ENCODE data around the gene CSNK2A2. TPM values are rescaled to one million over a fixed set of nuclear protein-coding genes. Genes with fewer than 3 reads are reported as not detected.

Gene CSNK2A2
- total and polyA plus RNA-seq, 2 donors, result 13.9 to 30.5 TPM

GRCh38 chr16:58114827-58115825, 82.8 kb downstream of the CSNK2A2 start:
- 97% methylated on average over 23 of the region's 23 CpGs for WGBS
- H3K27me3 ChIP-seq (ENCODE audit: control insufficient read depth in 2 of 2, insufficient read depth in 1 of 2, low read length in 1 of 2), result no peaks in the 10 kb centered on the region
- H3K4me1 ChIP-seq (ENCODE audit: control insufficient read depth in 2 of 2, insufficient read depth in 2 of 2, low read length in 2 of 2), result no peaks in the 10 kb centered on the region
- H3K36me3 ChIP-seq (ENCODE audit: control insufficient read depth in 2 of 2, insufficient read depth in 2 of 2, low read length in 1 of 2), result peaks cover 36 to 39% of the 10 kb centered on the region in 2 donors
- no peaks in the 10 kb centered on the region for H3K9me3 ChIP-seq (ENCODE audit: control insufficient read depth in 2 of 2, insufficient read depth in 1 of 2, low read length in 1 of 2)
- H3K27ac ChIP-seq (ENCODE audit: low read depth in 1 of 2, low read length in 1 of 2), result no peak overlapping the region
- no peak overlapping the region for H3K4me3 ChIP-seq (ENCODE audit: low read length in 2 of 2)
- DNase-seq (ENCODE audit: low read depth in 6 of 9, low spot score in 9 of 9), result no peak

- Histone ChIP-seq H3K27me3 (ENCODE audit: control insufficient read depth in 2 of 2, insufficient read depth in 1 of 2, low read length in 1 of 2) (no peaks in the 10 kb centered on the region), H3K4me1 (ENCODE audit: control insufficient read depth in 2 of 2, insufficient read depth in 2 of 2, low read length in 2 of 2) (no peaks in the 10 kb centered on the region), H3K9me3 (ENCODE audit: control insufficient read depth in 2 of 2, insufficient read depth in 1 of 2, low read length in 1 of 2) (no peaks in the 10 kb centered on the region), H3K36me3 (ENCODE audit: control insufficient read depth in 2 of 2, insufficient read depth in 2 of 2, low read length in 1 of 2) (peaks cover 29 to 34% of the 10 kb centered on the region in 2 donors), H3K4me3 (ENCODE audit: low read length in 2 of 2) (no peak overlapping the region), H3K27ac (ENCODE audit: low read depth in 1 of 2, low read length in 1 of 2) (no peak overlapping the region)
- 96% methylated on average over 3 of the region's 3 CpGs for WGBS
- DNase-seq (ENCODE audit: low read depth in 6 of 9, low spot score in 9 of 9), result no peak
Observed at GRCh38 chr16:58111302-58111627, 86.6 kb downstream of the CSNK2A2 start.

DNA sequence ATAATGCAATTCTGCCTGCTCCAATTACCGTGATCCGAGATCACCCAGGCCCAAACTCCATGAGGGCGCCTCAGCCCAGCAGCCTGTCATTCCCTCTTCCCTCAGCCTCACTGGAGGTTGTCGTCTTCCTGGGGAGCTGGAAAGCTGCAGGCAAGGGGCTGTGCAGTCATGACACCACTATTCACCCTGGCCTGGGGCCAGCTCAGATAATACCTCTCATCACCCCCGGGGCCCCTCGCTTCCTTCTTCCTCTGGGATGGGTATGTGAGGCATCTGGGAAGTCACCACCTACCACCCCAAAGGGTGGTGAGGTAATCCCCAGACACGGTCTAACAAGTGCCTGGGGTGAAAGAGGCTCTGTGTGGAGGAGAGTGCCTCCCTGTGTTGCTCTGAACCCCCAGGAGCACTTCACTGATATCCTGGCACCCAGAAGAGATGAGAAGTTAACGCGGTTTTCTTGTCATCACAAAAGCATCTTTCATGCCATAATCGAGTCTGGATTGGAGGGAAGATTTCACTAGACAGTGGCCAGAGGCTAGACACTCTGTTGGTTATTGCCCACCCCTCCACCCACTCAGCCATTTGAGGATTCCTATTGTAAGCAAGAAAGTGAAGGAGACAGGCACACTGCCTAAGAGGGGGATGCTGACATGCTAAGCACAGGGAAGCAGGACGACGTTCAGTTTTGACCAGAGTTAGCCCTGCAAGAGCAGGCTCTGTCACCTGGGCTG, 87.2 kb downstream of the CSNK2A2 start:
- Histone ChIP-seq H3K36me3 (ENCODE audit: control insufficient read depth in 2 of 2, insufficient read depth in 2 of 2, low read length in 1 of 2) (peaks cover 24 to 29% of the 10 kb centered on the region in 2 donors), H3K4me3 (ENCODE audit: low read length in 2 of 2) (no peak overlapping the region), H3K27ac (ENCODE audit: low read depth in 1 of 2, low read length in 1 of 2) (no peak overlapping the region), H3K9me3 (ENCODE audit: control insufficient read depth in 2 of 2, insufficient read depth in 1 of 2, low read length in 1 of 2) (no peaks in the 10 kb centered on the region), H3K4me1 (ENCODE audit: control insufficient read depth in 2 of 2, insufficient read depth in 2 of 2, low read length in 2 of 2) (no peaks in the 10 kb centered on the region), H3K27me3 (ENCODE audit: control insufficient read depth in 2 of 2, insufficient read depth in 1 of 2, low read length in 1 of 2) (no peaks in the 10 kb centered on the region)
- DNase-seq (ENCODE audit: low read depth in 6 of 9, low spot score in 9 of 9), result no peak
- 83% methylated on average over 12 of the region's 12 CpGs for whole genome bisulfite sequencing

GRCh38 chr16:58109881-58110280, 88.0 kb downstream of the CSNK2A2 start:
- no peak for DNase-seq (ENCODE audit: low read depth in 6 of 9, low spot score in 9 of 9)
- peaks cover 15 to 20% of the 10 kb centered on the region in 2 donors for H3K36me3 ChIP-seq (ENCODE audit: control insufficient read depth in 2 of 2, insufficient read depth in 2 of 2, low read length in 1 of 2)
- WGBS, result 97% methylated on average over 2 of the region's 2 CpGs
- no peak overlapping the region for H3K27ac ChIP-seq (ENCODE audit: low read depth in 1 of 2, low read length in 1 of 2)
- no peaks in the 10 kb centered on the region for H3K4me1 ChIP-seq (ENCODE audit: control insufficient read depth in 2 of 2, insufficient read depth in 2 of 2, low read length in 2 of 2)
- no peak overlapping the region for H3K4me3 ChIP-seq (ENCODE audit: low read length in 2 of 2)
- no peaks in the 10 kb centered on the region for H3K9me3 ChIP-seq (ENCODE audit: control insufficient read depth in 2 of 2, insufficient read depth in 1 of 2, low read length in 1 of 2)
- no peaks in the 10 kb centered on the region for H3K27me3 ChIP-seq (ENCODE audit: control insufficient read depth in 2 of 2, insufficient read depth in 1 of 2, low read length in 1 of 2)

DNA sequence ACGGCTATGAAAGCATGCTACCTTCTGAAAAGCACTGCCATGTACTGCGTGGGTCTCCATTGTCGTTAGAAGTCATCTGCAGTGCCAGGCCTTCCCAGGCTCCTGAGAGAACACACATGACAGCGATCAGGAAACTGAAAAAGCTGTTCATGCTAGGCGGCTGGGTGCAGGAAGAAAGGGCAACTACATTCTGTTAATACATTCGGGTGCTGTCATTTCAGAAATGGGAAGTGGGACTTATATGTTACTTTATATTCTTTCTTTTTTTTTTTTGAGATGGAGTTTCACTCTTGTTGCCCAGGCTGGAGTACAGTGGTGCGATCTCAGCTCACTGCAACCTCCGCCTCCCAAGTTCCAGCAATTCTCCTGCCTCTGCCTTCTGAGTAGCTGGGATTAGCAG, 88.6 kb downstream of the CSNK2A2 start:
- Histone ChIP-seq H3K27ac (ENCODE audit: low read depth in 1 of 2, low read length in 1 of 2) (no peak overlapping the region), H3K36me3 (ENCODE audit: control insufficient read depth in 2 of 2, insufficient read depth in 2 of 2, low read length in 1 of 2) (peaks cover 10 to 15% of the 10 kb centered on the region in 2 donors), H3K4me3 (ENCODE audit: low read length in 2 of 2) (no peak overlapping the region), H3K27me3 (ENCODE audit: control insufficient read depth in 2 of 2, insufficient read depth in 1 of 2, low read length in 1 of 2) (no peaks in the 10 kb centered on the region), H3K9me3 (ENCODE audit: control insufficient read depth in 2 of 2, insufficient read depth in 1 of 2, low read length in 1 of 2) (no peaks in the 10 kb centered on the region), H3K4me1 (ENCODE audit: control insufficient read depth in 2 of 2, insufficient read depth in 2 of 2, low read length in 2 of 2) (no peaks in the 10 kb centered on the region)
- DNase-seq (ENCODE audit: low read depth in 6 of 9, low spot score in 9 of 9), result no peak
- 42% methylated on average over 8 of the region's 8 CpGs for WGBS

Other genes starting within 250 kb of the CSNK2A2 start
- 0.19 TPM for gene CNGB1, start 227.0 kb downstream of the CSNK2A2 start, total RNA-seq
- 0.43 TPM for gene CNGB1, start 227.0 kb downstream of the CSNK2A2 start, polyA plus RNA-seq
- 1.7 TPM for gene ZNF319, start 197.4 kb downstream of the CSNK2A2 start, total RNA-seq
- gene ZNF319, start 197.4 kb downstream of the CSNK2A2 start, polyA plus RNA-seq, result 6.9 TPM
- 4.5 TPM for gene USB1, start 196.7 kb downstream of the CSNK2A2 start, total RNA-seq
- gene USB1, start 196.7 kb downstream of the CSNK2A2 start, polyA plus RNA-seq, result 31.4 TPM
- gene MMP15, start 172.4 kb downstream of the CSNK2A2 start, total RNA-seq, result 1.2 TPM
- gene MMP15, start 172.4 kb downstream of the CSNK2A2 start, polyA plus RNA-seq, result 1.7 TPM
- 70.0 TPM for gene CFAP20, start 68.7 kb downstream of the CSNK2A2 start, total RNA-seq
- gene CFAP20, start 68.7 kb downstream of the CSNK2A2 start, polyA plus RNA-seq, result 28.5 TPM
- not detected for gene PRSS54, start 96.9 kb upstream of the CSNK2A2 start, total RNA-seq
- gene PRSS54, start 96.9 kb upstream of the CSNK2A2 start, polyA plus RNA-seq, result not detected
- 11.1 TPM for gene GINS3, start 194.4 kb upstream of the CSNK2A2 start, total RNA-seq
- gene GINS3, start 194.4 kb upstream of the CSNK2A2 start, polyA plus RNA-seq, result 8.1 TPM